K562 (cell line): Measurements from ENCODE around the gene KCNN3. TPM values are rescaled to one million over a fixed set of nuclear protein-coding genes. Genes with fewer than 3 reads are reported as not detected.
"Not testable (repeated sequence)": the region's sequence is repeated elsewhere in the genome, so short reads cannot be mapped to it uniquely, and the experiment has no call there.

Experiments
- ATAC-seq: fragments of 200-7000 bp; cut with Tn5 transposase; 3 replicates; pipeline ENCODE4 v1.9.1; 2020; ENCODE audit warnings: moderate library complexity
- BruUV-seq: library from RNA; stranded (reverse); fragments of 400-500 nt; replicated peaks from 2 replicates; lab custom pipeline; 2021; lab: Mats Ljungman, UMichigan
- CTCF ChIA-PET: fragments of 300-600 bp; formaldehyde crosslinking; extraction: SDS; loops from one replicate; lab custom pipeline; 2021; ENCODE audit warnings: low intra/inter-chr PET ratio; lab: Yijun Ruan, JAX
- POLR2A ChIA-PET: fragments of 300-600, 350-650 bp; sonication (Branson Sonifier 250); formaldehyde crosslinking; extraction: SDS; loops from one replicate; lab custom pipeline; 2021; ENCODE audit warnings: antibody characterized with exemption, inconsistent platforms; lab: Yijun Ruan, JAX
- DNase-seq, 4 experiments: peaks; one replicate each; pipeline versions ENCODE4 v3.0.0 to v3.0.0-alpha.2; 2011 to 2018; ENCODE audit warnings: low spot score in 3 of 4, mixed read lengths in 3 of 4; ENCODE audit errors: extremely low read depth in 1 of 4
- FAIRE-seq: peaks from 2 replicates; lab custom pipeline; 2011; peaks lifted over from hg19 to GRCh38; lab: Jason Lieb, UNC
- H2AFZ ChIP-seq: 2 replicates; pipeline ENCODE4 v1.6.0; 2011; ENCODE audit warnings: low read depth, low read length, control low read depth, inconsistent platforms
- H3K27ac ChIP-seq: fragments of 200-600 bp; 3 replicates; pipeline ENCODE4 v1.8.0; 2011; ENCODE audit warnings: low read depth, mild to moderate bottlenecking, control low read depth, inconsistent platforms, low read length, moderate library complexity, mixed read lengths; ENCODE audit errors: extremely low read depth
- H3K27me3 ChIP-seq, 2 experiments: fragments of 300-600 bp in 1 of 2; 2 replicates in 1 of 2; 3 replicates in 1 of 2; pipeline versions ENCODE4 v1.6.0 to v1.8.0; 2011; ENCODE audit warnings: inconsistent platforms in 2 of 2, low read length in 2 of 2, mild to moderate bottlenecking in 1 of 2, mixed read lengths in 1 of 2, moderate library complexity in 1 of 2; ENCODE audit not compliant: control insufficient read depth in 2 of 2, insufficient read depth in 2 of 2
- H3K36me3 ChIP-seq: fragments of 300-600 bp; 3 replicates; pipeline ENCODE4 v1.8.0; 2011; ENCODE audit warnings: mild to moderate bottlenecking, low read length, inconsistent platforms; ENCODE audit not compliant: control insufficient read depth, insufficient read depth
- H3K4me1 ChIP-seq, 2 experiments: fragments of 200-600 bp in 1 of 2; replicated peaks in 1 of 2; 2 replicates in 1 of 2; 3 replicates in 1 of 2; pipeline versions ENCODE4 v1.5.1 to v1.8.0; 2011; ENCODE audit warnings: inconsistent platforms in 2 of 2, low read length in 2 of 2, mild to moderate bottlenecking in 1 of 2, mixed read lengths in 1 of 2, moderate library complexity in 1 of 2; ENCODE audit not compliant: control insufficient read depth in 2 of 2, insufficient read depth in 2 of 2
- H3K4me2 ChIP-seq: 2 replicates; pipeline ENCODE4 v1.6.1; 2011; ENCODE audit warnings: low read length, control low read depth, inconsistent platforms, mixed read lengths; ENCODE audit not compliant: insufficient read depth
- H3K4me3 ChIP-seq: fragments of 200-600 bp; sonication (generic), shearing (Covaris generic); 2 replicates; pipeline ENCODE4 v1.5.1; 2016; ENCODE audit warnings: control low read depth, inconsistent platforms
- H3K79me2 ChIP-seq: fragments of 200-600 bp; 3 replicates; pipeline ENCODE4 v1.8.0; 2011; ENCODE audit warnings: low read length, inconsistent platforms; ENCODE audit not compliant: control insufficient read depth, insufficient read depth
- H3K9ac ChIP-seq, 2 experiments: 2 replicates each; pipeline versions ENCODE4 v1.6.0 to v1.6.1; 2011; ENCODE audit warnings: low read depth in 2 of 2, low read length in 2 of 2, control low read depth in 1 of 2, inconsistent platforms in 1 of 2, mild to moderate bottlenecking in 1 of 2, mixed read lengths in 1 of 2; ENCODE audit not compliant: insufficient read depth in 1 of 2
- H3K9me1 ChIP-seq: one replicate; pipeline ENCODE4 v1.6.0; 2011; ENCODE audit warnings: inconsistent platforms, mild to moderate bottlenecking, low read length, moderate library complexity; ENCODE audit not compliant: control insufficient read depth, insufficient read depth
- H3K9me3 ChIP-seq: replicated peaks from 2 replicates; pipeline ENCODE4 v1.5.1; 2011; ENCODE audit warnings: low read depth, low read length, inconsistent platforms; ENCODE audit not compliant: control insufficient read depth, insufficient read depth
- H4K20me1 ChIP-seq: replicated peaks from 2 replicates; pipeline ENCODE4 v1.6.1; 2011; ENCODE audit warnings: low read length, inconsistent platforms, mixed read lengths; ENCODE audit not compliant: control insufficient read depth, insufficient read depth
- FOS ChIP-seq: IDR thresholded peaks from 3 replicates; pipeline ENCODE4 v1.6.1; 2011; ENCODE audit not compliant: insufficient read length; ENCODE audit errors: extremely low read depth
- PHF21A ChIP-seq: fragments of 450-650 bp; IDR thresholded peaks from 2 replicates; pipeline ENCODE4 v1.6.1; 2017; ENCODE audit warnings: low read depth, borderline replicate concordance
- THAP7 ChIP-seq: fragments of 250-450 bp; sonication (Bioruptor Pico); IDR thresholded peaks from 2 replicates; pipeline ENCODE4 v1.5.0; 2021
- ZBTB7A ChIP-seq: IDR thresholded peaks from 2 replicates; pipeline ENCODE4 v1.6.1; 2011; ENCODE audit warnings: low read depth, mild to moderate bottlenecking, low read length, moderate library complexity, borderline replicate concordance; ENCODE audit not compliant: control insufficient read depth
- WGBS: fragments of 100-300 bp; shearing (Covaris generic); methylation state at CpG from one replicate; pipeline ENCODE4 v1.1.6; 2016; ENCODE audit warnings: low coverage, mixed read lengths; ENCODE audit not compliant: insufficient coverage; ENCODE audit errors: missing lambda C conversion rate; 5-methylcytosine and 5-hydroxymethylcytosine counted together
- in situ Hi-C: fragments of 300-500 bp; cut with MboI; formaldehyde crosslinking; loops from 4 replicates; pipeline ENCODE4 v1.15.0; 2018; ENCODE audit warnings: inconsistent platforms, mixed read lengths
- intact Hi-C: fragments of 100-400 bp; cut with micrococcal nuclease; formaldehyde crosslinking; loops from 2 replicates; pipeline ENCODE4 v1.14.2; 2022
- polyA plus RNA-seq, 8 experiments: library from polyadenylated mRNA; depleted of rRNA in 4 of 8; stranded (reverse) in 5 of 8; unstranded in 3 of 8; fragments of >200 nt; fragmentation: Nextera tagmentation in 2 of 8; fragmentation: Illumina TruSeq in 1 of 8; extraction: Ambion mirVana in 2 of 8; extraction: Trizol in 1 of 8; gene quantifications; 2 replicates each; pipeline versions ENCODE4 v1.2.1 to v1.2.3, GENCODE V29; 2011 to 2014; ENCODE audit warnings: inconsistent platforms in 1 of 8, missing spikeins in 1 of 8
- total RNA-seq, 7 experiments: library from RNA; depleted of rRNA in 6 of 7; stranded (reverse); fragments of >200 nt in 6 of 7; fragmentation: Illumina TruSeq in 2 of 7; extraction: Trizol in 2 of 7; gene quantifications; 2 replicates each; pipeline versions ENCODE4 v1.2.1 to v1.2.3, GENCODE V29; 2011 to 2021; ENCODE audit warnings: low replicate concordance in 1 of 7

The KCNN3 gene
- total and polyA plus RNA-seq, 9 of the 15 experiments (the other 6 are each of a cell fraction or from before 2014, with no cell fraction given): 0.02 to 0.03 TPM; not detected in 7

DNA sequence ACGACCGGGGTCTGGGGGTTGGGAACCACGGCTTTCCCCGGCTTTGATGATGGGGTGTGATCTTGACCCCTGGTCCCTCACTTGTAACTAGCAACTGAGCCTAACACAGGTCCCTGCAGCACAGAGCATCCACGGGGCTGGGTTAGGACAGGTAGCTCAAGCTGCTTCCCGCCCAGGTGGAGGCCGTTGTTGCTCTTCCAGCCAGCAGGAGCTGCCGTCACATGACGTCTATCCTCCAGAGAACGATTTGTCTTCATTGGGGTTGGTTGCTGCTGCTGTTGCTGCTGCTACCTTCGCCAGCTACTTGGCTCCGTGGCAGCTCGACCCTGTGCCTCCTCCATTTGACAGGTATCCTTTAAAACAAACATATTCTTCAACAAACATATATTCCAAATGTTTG is 187.8 kb downstream of the KCNN3 start (continued):
- TF ChIP-seq ZBTB7A (no peak), PHF21A (no peak), FOS (no peak), THAP7 (no peak)
- TF ChIP-seq, all 486 proteins: peak for 0

DNA sequence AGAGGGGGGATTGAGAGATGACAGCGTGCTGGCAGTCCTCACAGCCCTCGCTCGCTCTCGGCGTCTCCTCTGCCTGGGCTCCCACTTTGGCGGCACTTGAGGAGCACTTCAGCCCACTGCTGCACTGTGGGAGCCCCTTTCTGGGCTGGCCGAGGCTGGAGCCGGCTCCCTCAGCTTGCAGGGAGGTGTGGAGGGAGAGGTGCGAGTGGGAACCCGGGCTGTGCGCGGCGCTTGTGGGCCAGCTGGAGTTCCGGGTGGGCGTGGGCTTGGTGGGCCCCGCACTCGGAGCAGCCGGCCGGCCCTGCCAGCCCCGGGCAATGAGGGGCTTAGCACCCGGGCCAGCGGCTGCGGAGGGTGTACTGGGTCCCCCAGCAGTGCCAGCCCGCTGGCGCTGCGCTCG is 192.2 kb downstream of the KCNN3 start:
- H4K20me1 ChIP-seq, intact Hi-C loops, H3K4me2 ChIP-seq, FAIRE-seq, H3K9me3 ChIP-seq, H3K4me3 ChIP-seq, H3K27me3 ChIP-seq, DNase-seq, ATAC-seq, H3K36me3 ChIP-seq, H3K79me2 ChIP-seq, BruUV-seq, H3K9me1 ChIP-seq, POLR2A ChIA-PET, H3K27ac ChIP-seq, H3K9ac ChIP-seq, H2AFZ ChIP-seq, H3K4me1 ChIP-seq, CTCF ChIA-PET, in situ Hi-C loops: not testable (repeated sequence)
- WGBS: 31% methylated on average over 7 of the region's 27 CpGs
